Activated CD4-positive, CD25-positive, alpha-beta regulatory T cell (primary cell): ENCODE results near the gene IL7R.
A peak's percentile ranks its signal among the peaks of the same experiment; 100 is the strongest.
"Not testable (repeated sequence)": the region's sequence is repeated elsewhere in the genome, so short reads cannot be mapped to it uniquely, and the experiment has no call there.

ENCODE experiments used
- DNase-seq, 4 experiments: peaks; one replicate each; lab custom pipeline; 2025; lab: John Stamatoyannopoulos, UW

Gene IL7R

DNA sequence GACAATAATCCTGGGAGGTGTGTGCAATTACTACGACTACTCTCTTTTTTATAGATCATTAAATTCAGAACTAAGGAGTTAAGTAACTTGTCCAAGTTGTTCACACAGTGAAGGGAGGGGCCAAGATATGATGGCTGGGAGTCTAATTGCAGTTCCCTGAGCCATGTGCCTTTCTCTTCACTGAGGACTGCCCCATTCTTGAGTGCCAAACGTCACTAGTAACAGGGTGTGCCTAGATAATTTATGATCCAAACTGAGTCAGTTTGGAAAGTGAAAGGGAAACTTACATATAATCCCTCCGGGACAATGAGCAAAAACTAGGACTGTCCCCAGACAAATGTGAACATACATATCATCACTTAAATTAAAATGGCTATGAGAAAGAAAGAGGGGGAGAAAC is 20.2 kb downstream of the IL7R start:
- no peak for DNase-seq

DNA sequence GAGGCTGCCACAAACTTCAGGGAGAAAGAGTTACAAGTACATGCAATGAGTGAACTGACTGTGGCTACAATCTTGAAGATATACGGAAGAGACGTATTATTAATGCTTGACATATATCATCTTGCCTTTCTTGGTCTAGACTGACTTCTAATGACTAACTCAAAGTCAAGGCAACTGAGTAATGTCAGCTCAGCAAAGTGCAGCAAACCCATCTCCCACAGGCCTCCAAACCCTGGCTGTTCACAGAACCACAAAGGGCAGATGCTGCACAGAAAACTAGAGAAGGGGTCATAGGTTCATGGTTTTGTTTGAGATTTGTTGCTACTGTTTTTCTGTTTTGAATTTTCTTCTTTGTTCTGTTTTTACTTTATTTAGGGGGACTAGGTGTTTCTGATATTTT is 21.0 kb downstream of the IL7R start:
- no peak for DNase-seq

- DNase-seq, result no peak
Observed at GRCh38 chr5:35878079-35878478, 21.4 kb downstream of the IL7R start.

DNA sequence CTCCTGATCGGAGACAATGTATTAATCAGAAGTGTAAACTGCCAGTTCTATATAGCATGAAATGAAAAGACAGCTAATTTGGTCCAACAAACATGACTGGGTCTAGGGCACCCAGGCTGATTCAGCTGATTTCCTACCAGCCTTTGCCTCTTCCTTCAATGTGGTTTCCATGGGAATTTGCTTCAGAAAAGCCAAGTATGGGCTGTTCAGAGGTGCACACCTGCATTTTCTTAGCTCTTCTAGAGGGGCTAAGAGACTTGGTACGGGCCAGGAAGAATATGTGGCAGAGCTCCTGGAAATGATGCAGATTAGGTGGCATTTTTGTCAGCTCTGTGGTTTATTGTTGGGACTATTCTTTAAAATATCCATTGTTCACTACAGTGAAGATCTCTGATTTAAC is 22.4 kb downstream of the IL7R start:
- no peak for DNase-seq

DNA sequence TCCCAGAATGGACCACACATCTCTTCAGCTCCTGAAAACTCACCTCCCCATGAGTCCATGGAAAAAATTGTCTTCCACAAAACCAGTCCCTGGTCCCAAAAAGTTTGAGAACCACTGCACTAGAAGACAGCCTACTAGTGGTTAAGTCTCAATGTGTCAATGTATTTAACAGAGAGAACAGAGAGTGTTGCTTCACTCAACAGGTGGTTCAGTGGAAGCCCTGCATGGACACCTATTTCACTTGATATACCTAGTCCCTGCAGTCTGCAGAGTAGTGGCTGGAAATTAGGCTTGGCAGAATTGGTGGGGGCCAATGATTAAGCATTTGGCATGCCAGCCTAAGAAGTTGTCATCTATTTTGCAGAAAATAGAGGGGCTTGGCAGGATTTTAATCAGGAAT is 23.0 kb downstream of the IL7R start:
- DNase-seq, result no peak

DNA sequence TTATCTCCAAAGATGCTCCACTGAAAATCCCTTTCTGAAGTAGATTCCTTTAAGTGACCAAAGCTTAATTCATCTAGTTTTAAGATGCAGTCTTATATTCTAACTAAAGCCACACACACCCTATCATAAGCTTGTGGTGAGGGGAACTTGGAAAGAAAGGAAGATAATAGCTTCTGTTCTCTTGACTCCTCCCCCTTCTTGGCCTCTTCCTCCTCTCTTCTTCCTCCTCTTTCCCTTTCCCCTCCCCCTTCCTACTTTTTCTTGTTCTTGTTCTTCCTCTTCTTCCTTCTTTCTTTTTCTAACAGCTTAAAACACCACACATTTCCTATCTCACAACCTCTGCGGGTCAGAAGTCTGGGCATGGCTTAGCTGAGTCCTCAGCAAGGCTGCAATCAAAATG is 23.5 kb downstream of the IL7R start:
- DNase-seq, result no peak

DNA sequence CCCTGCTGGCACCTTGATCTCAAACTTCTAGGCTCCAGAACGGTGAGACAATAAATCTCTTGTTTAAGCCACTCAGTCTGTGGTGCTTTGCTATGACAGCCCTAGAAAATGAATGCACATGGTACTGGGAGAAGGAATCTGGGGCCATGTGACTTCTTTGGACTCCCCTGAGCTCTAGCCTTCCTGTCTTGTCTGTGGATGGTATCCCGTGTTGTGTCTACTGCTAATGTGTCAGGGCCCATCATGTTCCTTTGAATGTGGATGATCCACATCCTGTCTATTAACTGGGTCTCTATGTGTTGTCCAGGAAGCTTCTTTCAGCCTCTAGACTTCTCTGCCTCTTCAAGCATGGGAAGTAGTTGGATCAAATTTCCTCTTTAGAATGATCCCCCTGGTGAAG is 25.1 kb downstream of the IL7R start:
- no peak for DNase-seq

- DNase-seq, result no peak
Observed at GRCh38 chr5:35884191-35884769, 27.6 kb downstream of the IL7R start.

- no peak for DNase-seq
Observed at GRCh38 chr5:35884773-35885172, 28.1 kb downstream of the IL7R start.

DNA sequence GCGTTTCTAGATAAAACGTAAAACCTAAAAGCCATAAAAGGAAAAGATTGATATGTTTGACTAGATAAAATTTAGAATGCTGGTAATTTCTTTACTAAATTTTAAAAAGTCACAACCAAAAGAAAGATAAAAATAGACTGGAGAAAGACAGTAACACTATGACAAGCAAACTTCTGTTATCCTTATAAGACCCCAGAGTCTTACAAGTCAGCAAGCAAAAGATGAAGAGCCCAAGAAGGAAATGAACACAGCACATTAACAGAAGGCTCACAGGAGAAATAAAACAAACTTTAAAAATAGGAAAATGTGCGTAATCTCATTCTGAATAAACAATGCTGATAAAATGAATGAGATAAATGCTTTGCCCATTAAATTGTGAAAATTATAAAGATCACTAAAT is 29.7 kb downstream of the IL7R start:
- no peak for DNase-seq

DNA sequence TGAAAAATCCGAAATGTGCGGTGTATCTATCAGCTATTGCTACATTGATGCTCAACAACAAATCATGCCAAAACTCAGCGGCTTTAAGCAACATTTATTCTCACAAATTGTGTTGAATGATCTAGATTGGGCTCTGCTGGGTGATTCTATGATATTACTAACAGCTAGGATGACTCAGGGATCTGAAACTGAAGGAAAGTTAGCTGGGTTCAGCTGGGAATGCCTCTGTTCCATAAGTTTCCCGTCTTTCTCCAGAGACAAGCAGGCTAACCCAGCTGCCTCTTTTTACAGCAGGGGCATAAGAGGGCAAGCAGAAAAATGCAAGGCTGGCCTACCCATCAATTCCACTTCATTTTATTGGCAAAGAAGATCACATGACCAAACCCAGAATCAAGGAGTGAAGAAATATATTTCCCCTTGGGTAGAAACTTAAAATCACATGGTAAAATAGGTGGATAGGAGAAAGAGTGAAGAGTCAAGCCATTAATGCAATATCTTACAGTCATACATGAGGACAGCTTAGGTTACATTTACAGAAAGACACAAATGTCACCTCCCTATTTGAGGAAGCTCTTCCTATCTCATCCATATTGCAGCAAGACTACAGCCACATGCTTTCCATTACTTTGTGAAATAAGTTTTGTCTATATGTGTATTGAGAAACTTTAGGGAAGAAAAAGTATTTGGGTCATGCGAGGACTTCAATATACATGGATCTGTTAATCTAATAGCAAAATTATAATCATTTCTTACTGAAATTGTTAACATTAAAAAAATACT is 30.8 kb downstream of the IL7R start:
- no peak for DNase-seq

DNA sequence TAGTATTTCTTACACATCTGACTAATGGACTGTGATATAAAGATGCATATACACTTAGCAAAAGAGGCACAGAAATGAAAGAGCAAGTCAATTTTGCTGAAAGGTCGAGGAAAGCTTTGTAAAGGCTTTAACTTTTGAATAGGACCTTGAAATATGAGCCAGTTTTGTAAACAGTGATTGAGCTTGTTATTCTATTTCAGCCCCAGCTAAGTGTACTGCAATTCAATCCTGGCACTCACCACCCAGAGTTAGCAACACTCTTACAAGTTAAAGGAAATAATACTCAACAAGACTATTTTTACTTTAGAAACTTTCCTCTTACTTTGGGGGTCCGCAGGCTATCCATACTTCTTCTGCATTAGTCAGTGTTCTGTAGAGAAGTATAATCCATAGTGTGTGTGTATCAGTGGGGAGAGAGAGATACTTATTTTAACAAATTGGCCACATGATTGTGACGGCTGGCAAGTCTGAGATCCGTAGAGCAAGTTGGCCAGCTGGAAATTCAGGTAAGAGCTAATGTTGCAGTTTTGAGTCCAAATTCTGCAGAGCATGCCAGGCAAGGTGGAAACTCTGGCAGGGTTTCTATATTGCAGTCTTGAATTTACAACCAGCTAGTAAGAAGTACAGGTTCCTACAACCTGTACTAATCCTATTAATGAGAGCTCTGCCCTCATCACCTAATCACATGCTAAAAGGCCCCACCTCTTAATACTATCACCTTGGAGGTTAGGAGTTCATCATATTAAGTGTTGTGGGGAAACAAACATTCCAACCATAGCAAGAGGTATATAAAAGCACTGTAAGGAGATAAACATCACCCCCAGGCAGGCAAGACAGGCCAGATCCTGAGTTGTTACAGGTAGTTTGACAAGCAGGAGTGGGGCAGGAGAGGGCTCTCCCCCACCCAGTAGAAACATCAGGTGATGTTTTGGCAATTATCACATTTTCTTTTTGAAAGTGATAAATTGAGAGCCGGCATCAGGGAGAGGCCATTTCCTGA is 33.6 kb downstream of the IL7R start:
- no peak for DNase-seq

DNA sequence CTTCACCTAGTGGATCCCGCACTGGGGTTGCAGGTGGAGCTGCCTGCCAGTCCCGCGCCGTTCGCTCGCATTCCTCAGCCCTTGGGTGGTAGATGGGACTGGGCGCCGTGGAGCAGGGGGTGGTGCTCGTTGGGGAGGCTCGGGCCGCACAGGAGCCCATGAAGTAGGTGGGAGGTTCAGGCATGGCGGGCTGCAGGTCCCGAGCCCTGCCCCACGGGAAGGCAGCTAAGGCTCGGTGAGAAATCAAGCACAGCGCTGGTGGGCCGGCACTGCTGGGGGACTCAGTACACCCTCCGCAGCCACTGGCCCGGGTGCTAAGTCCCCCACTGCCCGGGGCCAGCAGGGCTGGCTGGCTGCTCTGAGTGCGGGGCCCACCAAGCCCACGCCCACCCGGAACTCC is 36.1 kb downstream of the IL7R start:
- DNase-seq, result not testable (repeated sequence)

GRCh38 chr5:35894131-35894530 is 37.4 kb downstream of the IL7R start:
- no peak for DNase-seq

DNA sequence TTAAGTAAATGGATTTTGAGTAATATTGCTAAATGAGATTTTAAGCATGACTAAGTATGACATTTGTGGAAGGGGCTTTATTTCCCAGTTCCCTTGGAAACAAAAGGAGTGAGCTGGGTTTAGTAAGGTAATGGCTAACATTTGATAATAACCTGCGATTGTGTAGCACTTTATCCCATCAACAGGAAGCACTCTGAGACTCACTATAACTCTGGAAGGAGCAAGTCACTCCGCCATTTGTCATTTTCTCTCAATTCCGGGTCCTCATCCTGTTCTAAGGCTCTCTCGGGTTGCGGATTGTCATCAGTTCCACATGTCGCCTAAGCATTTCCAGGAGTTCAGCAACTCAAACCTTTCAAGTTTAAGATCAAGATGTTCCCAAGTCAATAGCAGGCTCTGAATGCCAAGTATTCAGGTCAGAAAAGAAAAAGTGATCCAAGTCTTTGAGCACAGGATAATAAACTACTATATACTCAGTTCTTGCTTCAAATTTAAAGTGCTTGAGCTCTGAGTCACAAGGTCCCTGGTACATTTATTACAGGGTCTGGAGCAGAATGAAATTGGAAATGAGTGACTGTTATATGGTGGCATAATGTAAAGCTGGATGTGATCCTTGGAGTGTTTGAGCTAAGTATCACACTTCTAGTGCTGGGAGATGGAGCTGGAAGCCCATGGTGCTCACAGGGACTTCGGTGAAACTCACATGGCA is 42.4 kb downstream of the IL7R start:
- no peak for DNase-seq

DNA sequence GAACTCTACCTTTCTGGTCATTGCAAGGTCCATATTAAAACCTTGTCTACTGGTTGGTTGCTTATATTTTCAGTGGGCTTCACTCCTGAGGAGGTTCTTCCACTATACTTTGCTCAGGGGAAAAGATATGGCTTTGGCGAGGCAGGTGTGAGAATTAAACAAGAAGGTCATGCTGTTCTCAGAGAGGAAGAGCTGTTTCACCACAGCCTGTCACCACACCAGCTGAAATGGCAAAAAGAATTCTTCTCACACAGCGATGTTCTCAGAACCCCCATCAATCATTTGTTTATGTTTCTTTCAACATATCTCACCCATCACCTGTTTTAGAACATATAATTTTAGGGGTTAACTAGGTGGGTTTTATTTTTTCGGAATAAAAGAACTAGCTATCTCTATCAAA is 43.1 kb downstream of the IL7R start:
- no peak for DNase-seq

GRCh38 chr5:35900972-35901695 is 44.4 kb downstream of the IL7R start:
- no peak for DNase-seq

GRCh38 chr5:35902046-35902672 is 45.5 kb downstream of the IL7R start:
- DNase-seq, result no peak

GRCh38 chr5:35903631-35904203 is 47.0 kb downstream of the IL7R start:
- no peak for DNase-seq

- peak in 1 of 4 experiments; percentile 4 for DNase-seq
Observed at GRCh38 chr5:35904443-35905132, 47.9 kb downstream of the IL7R start.
